ENCODE results near the gene NHSL2.

NHSL2 gene

GRCh38 chrX:72048510-72049455 is 138.1 kb downstream of the NHSL2 start:
- peaks cover 12 to 13% of the 10 kb centered on the region in 2 donors for H3K4me1 ChIP-seq (ENCODE audit: control insufficient read depth in 2 of 2, insufficient read depth in 1 of 2, low read depth in 1 of 2, low read length in 2 of 2)
- no peak overlapping the region for H3K4ac ChIP-seq (ENCODE audit: low read length)
- H3K9me3 ChIP-seq (replicated peaks in 1 of 2; ENCODE audit: control insufficient read depth in 2 of 2, insufficient read depth in 1 of 2, low read depth in 1 of 2, low read length in 2 of 2): no peaks in the 10 kb centered on the region
- H2BK120ac ChIP-seq (ENCODE audit: low read depth, low read length): no peak overlapping the region
- H2BK15ac ChIP-seq (ENCODE audit: low read length): no peak overlapping the region
- no peak for DNase-seq (ENCODE audit: low spot score)
- no peak overlapping the region for H3K23ac ChIP-seq (ENCODE audit: low read depth, low read length, poor library complexity)
- H4K91ac ChIP-seq (ENCODE audit: low read depth, low read length, poor library complexity): no peak overlapping the region
- H2BK5ac ChIP-seq (ENCODE audit: low read length): no peak overlapping the region
- no peak overlapping the region for H2AK5ac ChIP-seq (ENCODE audit: low read depth, low read length)
- H3K14ac ChIP-seq (ENCODE audit: low read length): no peak overlapping the region
- H2AFZ ChIP-seq (ENCODE audit: low read length): no peak overlapping the region
- H3K27me3 ChIP-seq (ENCODE audit: control insufficient read depth in 3 of 3, insufficient read depth in 3 of 3, low read depth in 1 of 3, low read length in 3 of 3): no peaks in the 10 kb centered on the region
- no peak overlapping the region for H3K4me3 ChIP-seq (ENCODE audit: low read length in 2 of 2)
- H2BK12ac ChIP-seq (ENCODE audit: low read length): no peak overlapping the region
- H3K18ac ChIP-seq (ENCODE audit: low read length): no peak overlapping the region
- H4K8ac ChIP-seq (ENCODE audit: low read depth, low read length): no peak overlapping the region
- H3K36me3 ChIP-seq (replicated peaks in 1 of 2; ENCODE audit: control insufficient read depth in 2 of 2, insufficient read depth in 2 of 2, low read length in 2 of 2): peaks cover 0 to 8% of the 10 kb centered on the region in 2 donors
- H3K9ac ChIP-seq (ENCODE audit: low read depth, low read length, poor library complexity): no peak overlapping the region
- WGBS, 2 donors (ENCODE audit: extremely low coverage in 2 of 2, insufficient read length in 2 of 2, insufficient replicate concordance in 1 of 2): no CpG with 5 or more reads among the region's 8 CpGs
- H3K27ac ChIP-seq (replicated peaks; ENCODE audit: low read length): no peak overlapping the region
- H3K4me2 ChIP-seq (ENCODE audit: insufficient read depth, low read length, poor library complexity, severe bottlenecking): no peak overlapping the region
- no peaks in the 10 kb centered on the region for H3K79me1 ChIP-seq (ENCODE audit: low read depth, low read length)

- Histone ChIP-seq H3K4me2 (ENCODE audit: insufficient read depth, low read length, poor library complexity, severe bottlenecking) (no peak overlapping the region), H4K8ac (ENCODE audit: low read depth, low read length) (no peak overlapping the region), H3K23ac (ENCODE audit: low read depth, low read length, poor library complexity) (no peak overlapping the region), H2AFZ (ENCODE audit: low read length) (no peak overlapping the region), H3K79me1 (ENCODE audit: low read depth, low read length) (no peaks in the 10 kb centered on the region), H3K4ac (ENCODE audit: low read length) (no peak overlapping the region), H3K4me3 (ENCODE audit: low read length in 2 of 2) (no peak overlapping the region), H3K14ac (ENCODE audit: low read length) (no peak overlapping the region), H2AK5ac (ENCODE audit: low read depth, low read length) (no peak overlapping the region), H3K9ac (ENCODE audit: low read depth, low read length, poor library complexity) (no peak overlapping the region), H2BK12ac (ENCODE audit: low read length) (no peak overlapping the region), H2BK15ac (ENCODE audit: low read length) (no peak overlapping the region), H3K4me1 (ENCODE audit: control insufficient read depth in 2 of 2, insufficient read depth in 1 of 2, low read depth in 1 of 2, low read length in 2 of 2) (peaks cover 10 to 22% of the 10 kb centered on the region in 2 donors), H3K27me3 (ENCODE audit: control insufficient read depth in 3 of 3, insufficient read depth in 3 of 3, low read depth in 1 of 3, low read length in 3 of 3) (no peaks in the 10 kb centered on the region), H3K18ac (ENCODE audit: low read length) (no peak overlapping the region), H2BK120ac (ENCODE audit: low read depth, low read length) (no peak overlapping the region), H2BK5ac (ENCODE audit: low read length) (no peak overlapping the region), H4K91ac (ENCODE audit: low read depth, low read length, poor library complexity) (no peak overlapping the region), H3K27ac (replicated peaks; ENCODE audit: low read length) (no peak overlapping the region), H3K9me3 (replicated peaks in 1 of 2; ENCODE audit: control insufficient read depth in 2 of 2, insufficient read depth in 1 of 2, low read depth in 1 of 2, low read length in 2 of 2) (no peaks in the 10 kb centered on the region), H3K36me3 (replicated peaks in 1 of 2; ENCODE audit: control insufficient read depth in 2 of 2, insufficient read depth in 2 of 2, low read length in 2 of 2) (peaks cover 0 to 6% of the 10 kb centered on the region in 2 donors)
- no CpG with 5 or more reads among the region's 5 CpGs for WGBS, 2 donors (ENCODE audit: extremely low coverage in 2 of 2, insufficient read length in 2 of 2, insufficient replicate concordance in 1 of 2)
- no peak for DNase-seq (ENCODE audit: low spot score)
These were observed 139.4 kb downstream of the NHSL2 start for GRCh38 chrX:72050011-72050410.

- peaks cover 7 to 25% of the 10 kb centered on the region in 2 donors for H3K4me1 ChIP-seq (ENCODE audit: control insufficient read depth in 2 of 2, insufficient read depth in 1 of 2, low read depth in 1 of 2, low read length in 2 of 2)
- H2AFZ ChIP-seq (ENCODE audit: low read length): no peak overlapping the region
- H3K23ac ChIP-seq (ENCODE audit: low read depth, low read length, poor library complexity): no peak overlapping the region
- H4K8ac ChIP-seq (ENCODE audit: low read depth, low read length): no peak overlapping the region
- no peak overlapping the region for H3K27ac ChIP-seq (replicated peaks; ENCODE audit: low read length)
- no peak overlapping the region for H3K4me3 ChIP-seq (ENCODE audit: low read length in 2 of 2)
- no peak overlapping the region for H3K14ac ChIP-seq (ENCODE audit: low read length)
- H3K4me2 ChIP-seq (ENCODE audit: insufficient read depth, low read length, poor library complexity, severe bottlenecking): no peak overlapping the region
- no CpG with 5 or more reads among the region's 2 CpGs for WGBS, 2 donors (ENCODE audit: extremely low coverage in 2 of 2, insufficient read length in 2 of 2, insufficient replicate concordance in 1 of 2)
- no peak overlapping the region for H3K18ac ChIP-seq (ENCODE audit: low read length)
- H3K9ac ChIP-seq (ENCODE audit: low read depth, low read length, poor library complexity): no peak overlapping the region
- H3K4ac ChIP-seq (ENCODE audit: low read length): no peak overlapping the region
- no peak overlapping the region for H4K91ac ChIP-seq (ENCODE audit: low read depth, low read length, poor library complexity)
- no peak overlapping the region for H2BK15ac ChIP-seq (ENCODE audit: low read length)
- H2BK5ac ChIP-seq (ENCODE audit: low read length): no peak overlapping the region
- H3K36me3 ChIP-seq (replicated peaks in 1 of 2; ENCODE audit: control insufficient read depth in 2 of 2, insufficient read depth in 2 of 2, low read length in 2 of 2): peaks cover 0 to 6% of the 10 kb centered on the region in 2 donors
- no peak overlapping the region for H2BK120ac ChIP-seq (ENCODE audit: low read depth, low read length)
- no peaks in the 10 kb centered on the region for H3K27me3 ChIP-seq (ENCODE audit: control insufficient read depth in 3 of 3, insufficient read depth in 3 of 3, low read depth in 1 of 3, low read length in 3 of 3)
- H3K9me3 ChIP-seq (replicated peaks in 1 of 2; ENCODE audit: control insufficient read depth in 2 of 2, insufficient read depth in 1 of 2, low read depth in 1 of 2, low read length in 2 of 2): no peaks in the 10 kb centered on the region
- H2BK12ac ChIP-seq (ENCODE audit: low read length): no peak overlapping the region
- no peak for DNase-seq (ENCODE audit: low spot score)
- H3K79me1 ChIP-seq (ENCODE audit: low read depth, low read length): no peaks in the 10 kb centered on the region
- H2AK5ac ChIP-seq (ENCODE audit: low read depth, low read length): no peak overlapping the region
These were observed 140.9 kb downstream of the NHSL2 start for GRCh38 chrX:72051589-72051988.

- H3K9ac ChIP-seq (ENCODE audit: low read depth, low read length, poor library complexity): no peak overlapping the region
- no peak overlapping the region for H3K14ac ChIP-seq (ENCODE audit: low read length)
- no peak overlapping the region for H3K18ac ChIP-seq (ENCODE audit: low read length)
- no peak overlapping the region for H2BK120ac ChIP-seq (ENCODE audit: low read depth, low read length)
- H3K4me3 ChIP-seq (ENCODE audit: low read length in 2 of 2): no peak overlapping the region
- H2AFZ ChIP-seq (ENCODE audit: low read length): no peak overlapping the region
- H3K4me1 ChIP-seq (ENCODE audit: control insufficient read depth in 2 of 2, insufficient read depth in 1 of 2, low read depth in 1 of 2, low read length in 2 of 2): peaks cover 7 to 25% of the 10 kb centered on the region in 2 donors
- no peaks in the 10 kb centered on the region for H3K27me3 ChIP-seq (ENCODE audit: control insufficient read depth in 3 of 3, insufficient read depth in 3 of 3, low read depth in 1 of 3, low read length in 3 of 3)
- no CpG with 5 or more reads among the region's 5 CpGs for WGBS, 2 donors (ENCODE audit: extremely low coverage in 2 of 2, insufficient read length in 2 of 2, insufficient replicate concordance in 1 of 2)
- no peak overlapping the region for H3K4ac ChIP-seq (ENCODE audit: low read length)
- H4K91ac ChIP-seq (ENCODE audit: low read depth, low read length, poor library complexity): no peak overlapping the region
- DNase-seq (ENCODE audit: low spot score): no peak
- H3K27ac ChIP-seq (replicated peaks; ENCODE audit: low read length): no peak overlapping the region
- no peak overlapping the region for H3K4me2 ChIP-seq (ENCODE audit: insufficient read depth, low read length, poor library complexity, severe bottlenecking)
- H2BK12ac ChIP-seq (ENCODE audit: low read length): no peak overlapping the region
- H2AK5ac ChIP-seq (ENCODE audit: low read depth, low read length): no peak overlapping the region
- H2BK5ac ChIP-seq (ENCODE audit: low read length): no peak overlapping the region
- no peaks in the 10 kb centered on the region for H3K79me1 ChIP-seq (ENCODE audit: low read depth, low read length)
- no peak overlapping the region for H2BK15ac ChIP-seq (ENCODE audit: low read length)
- H3K23ac ChIP-seq (ENCODE audit: low read depth, low read length, poor library complexity): no peak overlapping the region
- H4K8ac ChIP-seq (ENCODE audit: low read depth, low read length): no peak overlapping the region
- H3K36me3 ChIP-seq (replicated peaks in 1 of 2; ENCODE audit: control insufficient read depth in 2 of 2, insufficient read depth in 2 of 2, low read length in 2 of 2): peaks cover 0 to 6% of the 10 kb centered on the region in 2 donors
- no peaks in the 10 kb centered on the region for H3K9me3 ChIP-seq (replicated peaks in 1 of 2; ENCODE audit: control insufficient read depth in 2 of 2, insufficient read depth in 1 of 2, low read depth in 1 of 2, low read length in 2 of 2)
These were observed 141.9 kb downstream of the NHSL2 start for GRCh38 chrX:72052415-72053090.
